ENCODE measurements around the gene JUN.

JUN gene

GRCh38 chr1:58763214-58763613, 20.6 kb downstream of the JUN start:
- ATAC-seq (replicated peaks; ENCODE audit: extremely low read depth, poor library complexity, severe bottlenecking) (no peak), DNase-seq (ENCODE audit: low spot score in 2 of 2) (no peak)
- Mint-ChIP-seq H3K4me1 (no peaks in the 10 kb centered on the region), H3K27ac (ENCODE audit: low read depth) (no peak overlapping the region), H3K4me3 (no peak overlapping the region), H3K36me3 (ENCODE audit: insufficient read depth) (peaks cover 2% of the 10 kb centered on the region), H3K9me3 (no peaks in the 10 kb centered on the region), H3K27me3 (no peaks in the 10 kb centered on the region)

- no peaks in the 10 kb centered on the region for H3K4me1 Mint-ChIP-seq
Measured at GRCh38 chr1:58762806-58763205, 21.0 kb downstream of the JUN start.

GRCh38 chr1:58755468-58755872, 28.4 kb downstream of the JUN start:
- Mint-ChIP-seq H3K4me3 (peak overlapping the region; percentile 71), H3K36me3 (ENCODE audit: insufficient read depth) (no peaks in the 10 kb centered on the region), H3K27ac (ENCODE audit: low read depth) (no peak overlapping the region), H3K9me3 (no peaks in the 10 kb centered on the region), H3K4me1 (peaks cover 58% of the 10 kb centered on the region), H3K27me3 (no peaks in the 10 kb centered on the region)
- ATAC-seq (replicated peaks; ENCODE audit: extremely low read depth, poor library complexity, severe bottlenecking) (peak; percentile 78), DNase-seq (ENCODE audit: low spot score in 2 of 2) (peak; percentile 15 to 40)

More at GRCh38 chr1:58762806-58763205, 21.0 kb downstream of the JUN start:
- no peaks in the 10 kb centered on the region for H3K27me3 Mint-ChIP-seq
- no peaks in the 10 kb centered on the region for H3K9me3 Mint-ChIP-seq
- DNase-seq (ENCODE audit: low spot score in 2 of 2), result no peak
- peaks cover 2% of the 10 kb centered on the region for H3K36me3 Mint-ChIP-seq (ENCODE audit: insufficient read depth)
- no peak overlapping the region for H3K27ac Mint-ChIP-seq (ENCODE audit: low read depth)
- H3K4me3 Mint-ChIP-seq, result no peak overlapping the region
- no peak for ATAC-seq (replicated peaks; ENCODE audit: extremely low read depth, poor library complexity, severe bottlenecking)

GRCh38 chr1:58754683-58755467, 29.0 kb downstream of the JUN start:
- peak; percentile 77 for ATAC-seq (replicated peaks; ENCODE audit: extremely low read depth, poor library complexity, severe bottlenecking)
- peaks cover 60% of the 10 kb centered on the region for H3K4me1 Mint-ChIP-seq
- DNase-seq (ENCODE audit: low spot score in 2 of 2), result peak in 1 of 2 donors; percentile 39
- H3K9me3 Mint-ChIP-seq, result no peaks in the 10 kb centered on the region
- H3K27me3 Mint-ChIP-seq, result no peaks in the 10 kb centered on the region
- peak overlapping the region; percentile 71 for H3K4me3 Mint-ChIP-seq
- H3K27ac Mint-ChIP-seq (ENCODE audit: low read depth), result no peak overlapping the region
- H3K36me3 Mint-ChIP-seq (ENCODE audit: insufficient read depth), result no peaks in the 10 kb centered on the region

- Mint-ChIP-seq H3K4me3 (no peak overlapping the region), H3K9me3 (no peaks in the 10 kb centered on the region), H3K36me3 (ENCODE audit: insufficient read depth) (peaks cover 1% of the 10 kb centered on the region), H3K27me3 (no peaks in the 10 kb centered on the region), H3K27ac (ENCODE audit: low read depth) (no peak overlapping the region), H3K4me1 (peaks cover 66% of the 10 kb centered on the region)
- DNase-seq (ENCODE audit: low spot score in 2 of 2) (no peak), ATAC-seq (replicated peaks; ENCODE audit: extremely low read depth, poor library complexity, severe bottlenecking) (no peak)
Measured at GRCh38 chr1:58754073-58754613, 29.7 kb downstream of the JUN start.

GRCh38 chr1:58753431-58753866, 30.4 kb downstream of the JUN start:
- H3K9me3 Mint-ChIP-seq, result no peaks in the 10 kb centered on the region
- H3K27ac Mint-ChIP-seq (ENCODE audit: low read depth), result no peak overlapping the region
- H3K4me1 Mint-ChIP-seq, result peaks cover 68% of the 10 kb centered on the region
- no peaks in the 10 kb centered on the region for H3K27me3 Mint-ChIP-seq
- H3K4me3 Mint-ChIP-seq, result no peak overlapping the region
- peaks cover 2% of the 10 kb centered on the region for H3K36me3 Mint-ChIP-seq (ENCODE audit: insufficient read depth)
- ATAC-seq (replicated peaks; ENCODE audit: extremely low read depth, poor library complexity, severe bottlenecking), result no peak
- no peak for DNase-seq (ENCODE audit: low spot score in 2 of 2)

GRCh38 chr1:58749646-58750045, 34.2 kb downstream of the JUN start:
- H3K4me1 Mint-ChIP-seq, result peaks cover 47% of the 10 kb centered on the region
- no peak overlapping the region for H3K4me3 Mint-ChIP-seq
- ATAC-seq (replicated peaks; ENCODE audit: extremely low read depth, poor library complexity, severe bottlenecking) (no peak), DNase-seq (ENCODE audit: low spot score in 2 of 2) (no peak)
- H3K27me3 Mint-ChIP-seq, result peaks cover 19% of the 10 kb centered on the region
- peaks cover 3% of the 10 kb centered on the region for H3K36me3 Mint-ChIP-seq (ENCODE audit: insufficient read depth)
- H3K9me3 Mint-ChIP-seq, result no peaks in the 10 kb centered on the region
- H3K27ac Mint-ChIP-seq (ENCODE audit: low read depth), result no peak overlapping the region

GRCh38 chr1:58748666-58749065, 35.2 kb downstream of the JUN start:
- no peak overlapping the region for H3K4me3 Mint-ChIP-seq
- no peak overlapping the region for H3K27ac Mint-ChIP-seq (ENCODE audit: low read depth)

GRCh38 chr1:58746757-58747156, 37.1 kb downstream of the JUN start:
- no peak for DNase-seq (ENCODE audit: low spot score in 2 of 2)
- ATAC-seq (replicated peaks; ENCODE audit: extremely low read depth, poor library complexity, severe bottlenecking), result no peak
- H3K9me3 Mint-ChIP-seq, result no peaks in the 10 kb centered on the region
- H3K27ac Mint-ChIP-seq (ENCODE audit: low read depth), result no peak overlapping the region
- peaks cover 3% of the 10 kb centered on the region for H3K36me3 Mint-ChIP-seq (ENCODE audit: insufficient read depth)
- H3K4me1 Mint-ChIP-seq, result peaks cover 23% of the 10 kb centered on the region
- peaks cover 30% of the 10 kb centered on the region for H3K27me3 Mint-ChIP-seq
- no peak overlapping the region for H3K4me3 Mint-ChIP-seq

More at GRCh38 chr1:58748666-58749065, 35.2 kb downstream of the JUN start:
- peaks cover 28% of the 10 kb centered on the region for H3K27me3 Mint-ChIP-seq
- peaks cover 3% of the 10 kb centered on the region for H3K36me3 Mint-ChIP-seq (ENCODE audit: insufficient read depth)
- H3K9me3 Mint-ChIP-seq, result no peaks in the 10 kb centered on the region
- H3K4me1 Mint-ChIP-seq, result peaks cover 37% of the 10 kb centered on the region
- ATAC-seq (replicated peaks; ENCODE audit: extremely low read depth, poor library complexity, severe bottlenecking), result no peak
- no peak for DNase-seq (ENCODE audit: low spot score in 2 of 2)

- peaks cover 30% of the 10 kb centered on the region for H3K27me3 Mint-ChIP-seq
- no peaks in the 10 kb centered on the region for H3K9me3 Mint-ChIP-seq
- DNase-seq (ENCODE audit: low spot score in 2 of 2), result no peak
- no peak overlapping the region for H3K27ac Mint-ChIP-seq (ENCODE audit: low read depth)
- no peak overlapping the region for H3K4me3 Mint-ChIP-seq
- no peak for ATAC-seq (replicated peaks; ENCODE audit: extremely low read depth, poor library complexity, severe bottlenecking)
- H3K4me1 Mint-ChIP-seq, result peaks cover 22% of the 10 kb centered on the region
- peaks cover 6% of the 10 kb centered on the region for H3K36me3 Mint-ChIP-seq (ENCODE audit: insufficient read depth)
Measured at GRCh38 chr1:58746182-58746581, 37.7 kb downstream of the JUN start.

GRCh38 chr1:58745666-58746065, 38.2 kb downstream of the JUN start:
- no peak overlapping the region for H3K4me3 Mint-ChIP-seq
- H3K9me3 Mint-ChIP-seq, result no peaks in the 10 kb centered on the region
- H3K27me3 Mint-ChIP-seq, result peaks cover 30% of the 10 kb centered on the region
- ATAC-seq (replicated peaks; ENCODE audit: extremely low read depth, poor library complexity, severe bottlenecking) (no peak), DNase-seq (ENCODE audit: low spot score in 2 of 2) (no peak)
- no peak overlapping the region for H3K27ac Mint-ChIP-seq (ENCODE audit: low read depth)
- H3K36me3 Mint-ChIP-seq (ENCODE audit: insufficient read depth), result peaks cover 6% of the 10 kb centered on the region
- H3K4me1 Mint-ChIP-seq, result peaks cover 17% of the 10 kb centered on the region

- H3K36me3 Mint-ChIP-seq (ENCODE audit: insufficient read depth), result peaks cover 6% of the 10 kb centered on the region
- DNase-seq (ENCODE audit: low spot score in 2 of 2) (no peak), ATAC-seq (replicated peaks; ENCODE audit: extremely low read depth, poor library complexity, severe bottlenecking) (no peak)
- peaks cover 30% of the 10 kb centered on the region for H3K27me3 Mint-ChIP-seq
- peaks cover 12% of the 10 kb centered on the region for H3K4me1 Mint-ChIP-seq
- no peak overlapping the region for H3K4me3 Mint-ChIP-seq
- no peaks in the 10 kb centered on the region for H3K9me3 Mint-ChIP-seq
- no peak overlapping the region for H3K27ac Mint-ChIP-seq (ENCODE audit: low read depth)
Measured at GRCh38 chr1:58745117-58745516, 38.7 kb downstream of the JUN start.
